ENCODE data around the gene CDH23. TPM values are rescaled to one million over a fixed set of nuclear protein-coding genes. Genes with fewer than 3 reads are reported as not detected.

The CDH23 gene
- total RNA-seq, 4 donors from 2014 or later = 7.1 to 56.2 (median 25.4) TPM

DNA sequence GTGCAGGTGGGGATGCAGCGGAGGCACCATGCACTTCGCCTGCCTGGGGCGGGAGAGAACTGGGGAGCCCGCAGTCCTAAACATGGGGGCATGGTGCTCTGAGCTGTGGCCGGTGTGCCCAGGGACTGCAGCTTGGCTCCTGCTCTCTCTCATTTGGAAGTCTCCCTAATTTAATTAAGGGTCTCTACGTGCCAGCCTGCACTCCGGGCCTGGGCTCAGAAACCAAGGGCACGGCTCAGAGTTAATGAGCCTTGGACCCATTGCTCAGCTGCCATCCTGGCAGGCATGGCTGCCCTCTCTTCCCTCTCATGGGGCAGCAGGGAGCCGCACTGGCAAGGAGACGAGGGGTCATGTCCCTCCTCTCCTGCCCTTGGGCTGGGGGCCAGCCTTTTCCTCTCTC lies 115.6 kb downstream of the CDH23 start:
- intact Hi-C loops (cut with DNase I; ENCODE audit: low total_unique reads) = no loop called here
- Histone ChIP-seq H3K9me3 (no peaks in the 10 kb centered on the region), H3K36me3 (no peaks in the 10 kb centered on the region), H3K4me3 (no peak overlapping the region), H3K27ac (no peak overlapping the region), H3K4me1 (no peaks in the 10 kb centered on the region), H3K27me3 (no peaks in the 10 kb centered on the region)
- no peak for DNase-seq
- TF ChIP-seq, protein P1, sequence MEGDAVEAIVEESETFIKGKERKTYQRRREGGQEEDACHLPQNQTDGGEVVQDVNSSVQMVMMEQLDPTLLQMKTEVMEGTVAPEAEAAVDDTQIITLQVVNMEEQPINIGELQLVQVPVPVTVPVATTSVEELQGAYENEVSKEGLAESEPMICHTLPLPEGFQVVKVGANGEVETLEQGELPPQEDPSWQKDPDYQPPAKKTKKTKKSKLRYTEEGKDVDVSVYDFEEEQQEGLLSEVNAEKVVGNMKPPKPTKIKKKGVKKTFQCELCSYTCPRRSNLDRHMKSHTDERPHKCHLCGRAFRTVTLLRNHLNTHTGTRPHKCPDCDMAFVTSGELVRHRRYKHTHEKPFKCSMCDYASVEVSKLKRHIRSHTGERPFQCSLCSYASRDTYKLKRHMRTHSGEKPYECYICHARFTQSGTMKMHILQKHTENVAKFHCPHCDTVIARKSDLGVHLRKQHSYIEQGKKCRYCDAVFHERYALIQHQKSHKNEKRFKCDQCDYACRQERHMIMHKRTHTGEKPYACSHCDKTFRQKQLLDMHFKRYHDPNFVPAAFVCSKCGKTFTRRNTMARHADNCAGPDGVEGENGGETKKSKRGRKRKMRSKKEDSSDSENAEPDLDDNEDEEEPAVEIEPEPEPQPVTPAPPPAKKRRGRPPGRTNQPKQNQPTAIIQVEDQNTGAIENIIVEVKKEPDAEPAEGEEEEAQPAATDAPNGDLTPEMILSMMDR (IDR thresholded peaks at IDR 0.05) = no peak
- no peak for TF ChIP-seq POLR2A (IDR thresholded peaks at IDR 0.05)

- DNase-seq = no peak
- H3K9me3 ChIP-seq = no peaks in the 10 kb centered on the region
- intact Hi-C loops (cut with DNase I; ENCODE audit: low total_unique reads) = no loop called here
- no peak overlapping the region for H3K27ac ChIP-seq
- H3K4me1 ChIP-seq = no peaks in the 10 kb centered on the region
- TF ChIP-seq, protein P1 (IDR thresholded peaks at IDR 0.05) = no peak
- no peak for TF ChIP-seq POLR2A (IDR thresholded peaks at IDR 0.05)
- H3K27me3 ChIP-seq = no peaks in the 10 kb centered on the region
- H3K4me3 ChIP-seq = no peak overlapping the region
- H3K36me3 ChIP-seq = no peaks in the 10 kb centered on the region
These were observed 116.2 kb downstream of the CDH23 start for GRCh38 chr10:71512761-71513539.

GRCh38 chr10:71513540-71513853 lies 116.8 kb downstream of the CDH23 start:
- Histone ChIP-seq H3K27me3 (no peaks in the 10 kb centered on the region), H3K27ac (no peak overlapping the region), H3K36me3 (no peaks in the 10 kb centered on the region), H3K4me1 (no peaks in the 10 kb centered on the region), H3K4me3 (no peak overlapping the region), H3K9me3 (no peaks in the 10 kb centered on the region)
- intact Hi-C loops (cut with DNase I; ENCODE audit: low total_unique reads) = no loop called here
- TF ChIP-seq, protein P1 (IDR thresholded peaks at IDR 0.05) = no peak
- TF ChIP-seq POLR2A (IDR thresholded peaks at IDR 0.05) = no peak
- no peak for DNase-seq

- no peak for DNase-seq
- H3K27me3 ChIP-seq = no peaks in the 10 kb centered on the region
- TF ChIP-seq POLR2A (IDR thresholded peaks at IDR 0.05) = no peak
- no peaks in the 10 kb centered on the region for H3K9me3 ChIP-seq
- intact Hi-C loops (cut with DNase I; ENCODE audit: low total_unique reads) = no loop called here
- no peaks in the 10 kb centered on the region for H3K36me3 ChIP-seq
- H3K4me1 ChIP-seq = no peaks in the 10 kb centered on the region
- H3K4me3 ChIP-seq = no peak overlapping the region
- no peak overlapping the region for H3K27ac ChIP-seq
These were observed 117.2 kb downstream of the CDH23 start for GRCh38 chr10:71513936-71514335.

DNA sequence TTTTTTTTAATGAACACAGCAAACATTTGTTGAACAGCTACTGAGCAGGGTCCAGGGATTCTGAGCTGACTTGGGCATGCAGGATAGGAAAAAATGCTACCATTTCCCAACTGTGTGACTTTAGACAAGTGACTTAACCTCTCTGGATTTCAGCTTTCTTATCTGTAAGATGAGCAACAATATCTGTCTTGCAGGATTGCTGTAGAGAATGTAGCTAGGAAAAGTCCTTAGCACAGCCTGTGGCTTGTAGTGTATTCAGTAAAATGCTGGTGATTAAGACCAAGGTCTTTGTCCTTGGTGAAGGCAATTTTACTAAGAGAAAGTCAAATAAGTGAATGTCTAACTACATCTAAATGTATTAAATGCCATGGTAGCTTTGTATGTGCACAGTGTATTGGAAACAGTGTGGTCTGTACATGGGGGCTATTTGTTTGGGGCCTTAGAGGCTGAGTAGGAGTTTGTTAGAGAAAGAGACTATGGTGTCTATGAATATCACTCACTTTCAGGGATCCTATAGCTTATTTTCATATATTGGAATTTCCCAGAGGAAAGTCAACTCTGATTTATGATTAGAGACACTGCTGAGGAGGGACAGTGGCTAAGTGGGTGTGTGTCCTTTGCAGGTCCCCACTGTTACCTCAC lies 118.9 kb downstream of the CDH23 start:
- intact Hi-C loops (cut with DNase I; ENCODE audit: low total_unique reads) = no loop called here
- H3K4me3 ChIP-seq = no peak overlapping the region
- DNase-seq = no peak
- H3K27me3 ChIP-seq = no peaks in the 10 kb centered on the region
- H3K27ac ChIP-seq = no peak overlapping the region
- no peaks in the 10 kb centered on the region for H3K9me3 ChIP-seq
- TF ChIP-seq, protein P1 (IDR thresholded peaks at IDR 0.05) = no peak
- no peak for TF ChIP-seq POLR2A (IDR thresholded peaks at IDR 0.05)
- no peaks in the 10 kb centered on the region for H3K36me3 ChIP-seq
- H3K4me1 ChIP-seq = no peaks in the 10 kb centered on the region

All from uterus (tissue), 4 donors.